T-helper 1 cell treated with Interleukin-12 subunit alpha and Interleukin-12 subunit beta and Interleukin-4 antibody, amounts not matched to agents 30 μg/mL and 1 μg/mL, for 36 hours (primary cell): ENCODE measurements around the gene RNF126.
"Not testable (repeated sequence)": the region's sequence is repeated elsewhere in the genome, so short reads cannot be mapped to it uniquely, and the experiment has no call there.

Experiments used
- H3K27ac Mint-ChIP-seq: one replicate; pipeline ENCODE4 v1.8.0; 2021; ENCODE audit warnings: mild to moderate bottlenecking, mixed read lengths
- H3K27me3 Mint-ChIP-seq: one replicate; pipeline ENCODE4 v1.8.0; 2021; ENCODE audit warnings: low read depth, mixed read lengths
- H3K36me3 Mint-ChIP-seq: one replicate; pipeline ENCODE4 v1.8.0; 2021; ENCODE audit warnings: low read depth, mixed read lengths
- H3K4me1 Mint-ChIP-seq: one replicate; pipeline ENCODE4 v1.8.0; 2021; ENCODE audit warnings: low read depth, mixed read lengths
- H3K4me3 Mint-ChIP-seq: one replicate; pipeline ENCODE4 v1.8.0; 2021; ENCODE audit warnings: mild to moderate bottlenecking, moderate library complexity, mixed read lengths
- H3K9me3 Mint-ChIP-seq: one replicate; pipeline ENCODE4 v1.8.0; 2021; ENCODE audit warnings: mixed read lengths

RNF126 gene

DNA sequence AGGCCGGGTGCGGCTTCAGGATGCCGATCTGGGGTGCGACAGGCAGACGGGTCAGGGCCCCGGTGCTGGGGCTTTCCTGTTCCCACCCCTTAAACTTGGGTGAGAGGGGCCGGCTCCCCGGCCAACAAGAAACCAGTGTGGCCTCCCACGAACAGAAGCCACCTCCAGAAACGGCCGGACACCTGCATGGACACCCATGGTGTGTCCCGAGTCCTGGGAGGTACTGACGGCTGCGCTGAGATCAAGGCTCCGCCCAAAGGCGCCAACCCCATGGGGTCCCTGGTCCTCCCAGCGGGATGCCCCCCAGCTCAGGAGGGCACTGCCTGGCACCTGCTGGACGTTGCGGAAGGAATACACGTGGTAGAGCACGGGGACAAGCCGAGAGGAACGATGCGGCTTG lies 41.2 kb downstream of the RNF126 start:
- H3K36me3 Mint-ChIP-seq = peaks cover 10% of the 10 kb centered on the region
- no peaks in the 10 kb centered on the region for H3K9me3 Mint-ChIP-seq
- H3K4me3 Mint-ChIP-seq = no peak overlapping the region
- no peak overlapping the region for H3K27ac Mint-ChIP-seq
- peaks cover 2% of the 10 kb centered on the region for H3K4me1 Mint-ChIP-seq
- H3K27me3 Mint-ChIP-seq = no peaks in the 10 kb centered on the region

DNA sequence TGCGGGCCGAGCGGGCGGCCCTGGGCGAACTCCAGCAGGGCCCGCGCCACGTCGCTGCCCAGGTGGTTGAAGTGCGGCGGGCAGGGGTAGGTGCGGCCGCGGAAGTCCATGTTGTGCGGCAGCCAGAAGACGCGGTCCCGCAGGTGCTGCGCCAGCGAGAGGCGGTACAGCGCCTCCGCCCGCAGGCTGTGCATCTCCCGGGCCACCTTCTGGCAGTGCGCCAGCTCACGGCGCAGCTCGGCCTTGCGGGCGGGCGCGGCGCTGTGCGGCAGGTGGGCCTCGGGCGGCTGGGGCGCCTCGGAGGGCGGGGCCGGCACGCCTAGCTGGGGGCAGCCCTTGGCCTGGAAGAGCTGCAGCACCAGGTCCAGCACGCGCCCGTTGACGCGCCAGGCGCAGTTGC lies 41.8 kb downstream of the RNF126 start:
- not testable (repeated sequence) for H3K9me3 Mint-ChIP-seq, H3K27me3 Mint-ChIP-seq, H3K4me1 Mint-ChIP-seq, H3K36me3 Mint-ChIP-seq, H3K27ac Mint-ChIP-seq, H3K4me3 Mint-ChIP-seq

DNA sequence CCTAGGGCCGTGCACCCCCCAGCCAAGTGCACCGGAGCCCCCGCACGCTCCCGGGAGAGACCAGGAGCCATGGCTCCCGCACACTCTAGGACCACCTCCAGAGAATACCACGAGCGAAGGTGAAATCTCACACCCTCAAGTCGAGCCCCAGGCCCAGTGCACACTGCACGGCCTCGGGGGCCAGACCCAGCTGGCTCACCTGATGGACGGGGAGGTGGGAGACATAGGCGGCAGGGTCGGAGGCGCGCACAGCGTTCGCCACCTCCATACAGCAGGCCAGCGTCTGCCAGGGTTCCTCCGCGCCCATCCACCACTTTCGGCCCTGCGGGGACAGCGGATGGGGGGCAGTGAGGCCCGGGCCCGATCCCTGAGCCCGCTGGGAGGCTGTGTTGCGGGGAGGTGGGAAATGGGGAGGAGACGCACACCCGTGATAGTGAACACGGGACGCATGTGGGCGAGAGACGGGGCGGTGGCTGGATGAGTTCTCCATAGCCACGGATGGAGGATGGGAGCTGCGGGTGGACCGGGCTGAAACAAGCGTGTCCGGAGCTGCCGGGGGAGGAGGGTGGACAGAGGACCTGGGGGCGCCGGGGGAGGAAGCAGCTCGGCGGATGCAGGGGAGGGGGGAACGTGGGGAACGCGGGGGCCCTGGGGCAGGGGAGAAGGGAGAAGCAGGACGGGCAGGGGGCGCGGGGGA lies 42.7 kb downstream of the RNF126 start:
- peaks cover 4% of the 10 kb centered on the region for H3K4me1 Mint-ChIP-seq
- H3K9me3 Mint-ChIP-seq = no peaks in the 10 kb centered on the region
- no peak overlapping the region for H3K27ac Mint-ChIP-seq
- peaks cover 4% of the 10 kb centered on the region for H3K27me3 Mint-ChIP-seq
- peaks cover 9% of the 10 kb centered on the region for H3K36me3 Mint-ChIP-seq
- H3K4me3 Mint-ChIP-seq = no peak overlapping the region

DNA sequence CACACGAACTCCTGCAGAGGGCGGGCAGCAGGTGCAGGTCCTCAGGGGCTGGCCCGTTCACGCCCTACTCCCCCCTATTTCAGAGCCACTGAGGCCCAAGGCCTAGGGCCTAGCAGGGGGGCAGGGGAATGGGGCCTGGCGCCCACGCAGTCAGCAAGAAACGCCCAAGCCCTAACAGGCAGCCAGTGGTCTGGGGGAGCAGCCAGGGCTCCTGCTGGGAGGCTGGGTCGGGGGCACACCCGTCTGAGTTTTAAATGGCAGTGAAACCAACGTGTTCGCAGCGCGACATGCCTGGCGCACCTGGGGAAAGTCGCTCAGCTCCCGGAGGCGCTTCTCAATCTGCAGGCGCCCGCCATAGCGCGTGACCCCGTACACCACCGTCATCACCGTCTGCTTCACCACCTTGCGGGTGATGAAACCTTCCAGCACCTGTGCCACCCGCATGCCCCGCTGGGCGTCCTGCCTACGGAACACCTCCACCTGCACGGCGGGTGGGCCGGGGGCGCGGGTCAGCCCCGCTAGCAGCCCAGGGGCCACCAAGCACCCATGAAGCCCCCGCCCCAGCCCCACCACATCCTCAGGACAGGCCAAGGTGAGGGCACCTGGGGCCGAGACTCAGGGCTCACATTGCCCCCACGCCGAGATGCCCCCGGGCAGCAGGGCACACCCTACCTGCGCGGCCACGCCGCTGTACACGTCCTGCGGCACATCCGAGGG lies 43.6 kb downstream of the RNF126 start:
- Mint-ChIP-seq H3K27me3 (peaks cover 4% of the 10 kb centered on the region), H3K4me3 (no peak overlapping the region), H3K9me3 (no peaks in the 10 kb centered on the region), H3K27ac (no peak overlapping the region), H3K4me1 (peaks cover 4% of the 10 kb centered on the region), H3K36me3 (peaks cover 12% of the 10 kb centered on the region)

DNA sequence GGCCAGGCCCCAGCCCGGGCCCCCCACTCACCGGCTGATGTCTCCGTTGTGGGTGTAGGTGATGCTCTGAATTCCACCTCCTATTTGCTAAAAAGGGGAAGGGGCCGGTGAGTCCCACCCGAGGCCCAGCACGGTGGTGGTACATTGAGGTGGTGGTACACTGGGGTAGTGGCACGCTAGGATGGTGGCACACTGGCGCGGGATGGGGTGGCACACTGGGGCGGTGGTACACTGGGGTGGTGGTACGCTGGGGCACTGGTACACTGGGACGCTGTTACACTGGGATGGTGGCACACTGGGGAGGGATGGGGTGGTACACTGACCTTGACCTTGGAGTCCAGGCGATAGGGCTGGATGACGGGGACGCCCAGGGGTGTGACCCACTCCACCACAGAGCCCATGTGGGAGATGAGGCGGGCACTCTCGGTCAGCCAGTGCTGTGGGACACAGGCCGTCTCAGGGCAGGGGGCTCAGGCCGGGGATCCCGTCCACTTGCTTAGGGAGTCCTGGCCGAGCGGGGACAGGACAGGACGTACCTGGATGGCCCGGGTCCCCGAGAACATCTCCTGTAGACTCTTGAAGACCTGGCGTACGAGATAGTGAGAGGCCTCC lies 44.2 kb downstream of the RNF126 start:
- no peaks in the 10 kb centered on the region for H3K9me3 Mint-ChIP-seq
- peaks cover 15% of the 10 kb centered on the region for H3K36me3 Mint-ChIP-seq
- H3K27me3 Mint-ChIP-seq = peaks cover 4% of the 10 kb centered on the region
- no peak overlapping the region for H3K27ac Mint-ChIP-seq
- H3K4me1 Mint-ChIP-seq = peaks cover 4% of the 10 kb centered on the region
- no peak overlapping the region for H3K4me3 Mint-ChIP-seq

DNA sequence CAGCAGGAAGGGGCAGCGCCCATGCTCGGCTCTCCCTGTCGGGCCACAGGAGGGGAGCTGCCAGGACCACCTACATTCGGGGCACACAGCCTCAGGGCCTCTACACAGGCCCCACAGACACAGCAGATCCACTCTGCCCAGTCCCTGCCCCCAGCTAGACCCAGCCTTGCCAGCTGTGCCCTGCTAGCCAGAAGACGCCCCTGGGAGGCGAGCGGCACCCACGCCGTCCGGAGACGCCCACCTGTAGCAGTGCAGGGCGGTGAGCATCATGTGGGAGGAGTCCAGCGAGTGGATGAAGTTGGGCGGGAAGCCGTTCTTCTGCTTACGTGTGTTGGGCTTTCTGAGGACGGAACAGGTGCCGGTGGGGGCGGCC lies 44.8 kb downstream of the RNF126 start:
- Mint-ChIP-seq H3K36me3 (peaks cover 15% of the 10 kb centered on the region), H3K27ac (no peak overlapping the region)

DNA sequence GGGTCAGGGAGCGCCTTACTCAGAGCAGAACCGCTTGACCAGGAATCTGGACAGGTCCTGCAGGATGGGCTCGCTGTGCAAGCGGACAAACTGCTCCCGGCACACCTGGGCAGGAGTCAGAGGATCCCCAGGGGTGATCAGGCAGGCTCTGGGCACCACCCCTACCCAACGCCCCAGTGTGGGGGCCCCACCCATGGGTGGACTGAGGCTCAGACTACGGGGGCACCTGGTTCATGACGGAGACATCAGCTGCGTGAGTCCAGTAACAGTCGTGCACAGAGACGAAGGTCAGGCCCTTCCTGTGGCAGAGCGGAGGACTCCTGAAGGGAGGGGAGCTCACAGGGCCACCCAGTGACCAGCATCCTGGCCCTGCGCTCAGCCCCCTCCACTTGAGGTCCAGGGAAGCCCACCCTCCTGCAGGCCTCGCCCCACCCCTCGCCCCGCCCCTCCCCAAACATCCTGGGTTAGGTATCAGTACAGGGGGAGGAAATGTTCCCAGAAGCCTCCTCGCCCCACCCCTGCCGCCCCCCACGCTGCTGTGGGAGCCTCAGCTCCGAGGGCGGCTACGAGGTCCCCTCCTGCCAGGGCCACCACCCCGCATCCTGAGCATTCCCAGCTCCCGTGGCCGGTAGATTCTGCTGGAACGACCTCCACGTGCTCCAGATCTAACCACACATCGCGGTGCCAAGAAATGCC lies 45.3 kb downstream of the RNF126 start:
- no peak overlapping the region for H3K27ac Mint-ChIP-seq
- no peak overlapping the region for H3K4me3 Mint-ChIP-seq
- peaks cover 4% of the 10 kb centered on the region for H3K27me3 Mint-ChIP-seq
- H3K4me1 Mint-ChIP-seq = peaks cover 4% of the 10 kb centered on the region
- H3K36me3 Mint-ChIP-seq = peaks cover 15% of the 10 kb centered on the region
- H3K9me3 Mint-ChIP-seq = no peaks in the 10 kb centered on the region

More for the DNA sequence above, 44.8 kb downstream of the RNF126 start:
- H3K9me3 Mint-ChIP-seq = no peaks in the 10 kb centered on the region
- peaks cover 4% of the 10 kb centered on the region for H3K4me1 Mint-ChIP-seq
- H3K4me3 Mint-ChIP-seq = no peak overlapping the region
- H3K27me3 Mint-ChIP-seq = peaks cover 4% of the 10 kb centered on the region

DNA sequence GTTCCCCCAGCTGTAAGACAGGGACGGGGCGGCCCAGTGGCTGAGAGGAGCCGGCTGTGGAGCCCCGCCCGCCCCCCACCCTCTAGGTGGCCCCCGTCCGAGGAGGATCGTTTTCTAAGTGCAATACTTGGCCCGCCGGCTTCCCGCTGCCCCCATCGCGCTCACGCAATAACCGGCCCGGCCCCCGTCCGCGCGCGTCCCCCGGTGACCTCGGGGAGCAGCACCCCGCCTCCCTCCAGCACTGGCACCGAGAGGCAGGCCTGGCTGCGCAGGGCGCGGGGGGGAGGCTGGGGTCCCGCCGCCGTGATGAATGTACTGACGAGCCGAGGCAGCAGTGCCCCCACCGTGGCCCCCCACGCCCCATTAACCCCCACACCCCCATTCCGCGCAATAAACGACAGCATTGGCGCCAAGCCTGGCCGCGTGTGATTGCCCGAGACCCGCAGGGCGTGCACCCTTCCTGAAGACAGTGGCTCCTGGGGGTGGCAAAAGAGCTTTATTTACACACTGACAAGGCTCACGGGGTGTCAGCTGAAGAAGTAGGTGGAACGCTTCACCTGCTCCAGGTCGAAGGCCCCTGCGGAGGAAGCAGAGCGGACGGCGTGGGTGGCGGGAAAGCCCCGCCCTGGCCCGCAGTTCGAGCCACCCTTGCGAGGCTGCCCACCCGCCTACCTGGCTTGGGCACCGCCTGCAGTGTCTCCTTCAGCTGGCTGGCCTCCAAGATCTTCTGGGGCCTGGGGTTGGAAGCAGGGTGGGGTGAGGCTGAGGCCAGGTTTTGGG lies 46.1 kb downstream of the RNF126 start:
- no peaks in the 10 kb centered on the region for H3K9me3 Mint-ChIP-seq
- peaks cover 4% of the 10 kb centered on the region for H3K27me3 Mint-ChIP-seq
- H3K27ac Mint-ChIP-seq = no peak overlapping the region
- no peak overlapping the region for H3K4me3 Mint-ChIP-seq
- H3K36me3 Mint-ChIP-seq = peaks cover 16% of the 10 kb centered on the region
- peaks cover 4% of the 10 kb centered on the region for H3K4me1 Mint-ChIP-seq

DNA sequence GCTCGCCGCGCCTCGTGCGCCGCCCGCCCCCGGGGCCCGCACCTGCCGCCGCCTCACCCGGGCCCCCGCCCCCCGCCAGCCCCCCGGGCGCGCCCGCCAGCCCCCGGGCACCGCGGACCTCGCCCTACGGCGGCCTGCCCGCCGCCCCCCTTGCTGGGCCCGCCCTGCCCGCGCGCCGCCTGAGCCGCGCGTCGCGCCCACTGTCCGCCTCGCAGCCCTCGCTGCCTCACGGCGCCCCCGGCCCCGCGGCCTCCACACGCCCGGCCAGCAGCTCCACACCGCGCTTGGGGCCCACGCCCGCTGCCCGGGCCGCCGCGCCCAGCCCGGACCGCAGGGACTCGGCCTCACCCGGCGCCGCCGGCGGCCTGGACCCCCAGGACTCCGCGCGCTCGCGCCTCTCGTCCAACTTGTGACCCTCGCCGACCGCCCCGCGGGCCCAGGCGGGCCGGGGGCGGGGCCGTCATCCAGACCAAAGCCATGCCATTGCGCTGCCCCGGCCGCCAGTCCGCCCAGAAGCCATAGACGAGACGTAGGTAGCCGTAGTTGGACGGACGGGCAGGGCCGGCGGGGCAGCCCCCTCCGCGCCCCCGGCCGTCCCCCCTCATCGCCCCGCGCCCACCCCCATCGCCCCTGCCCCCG lies 46.8 kb downstream of the RNF126 start:
- H3K4me1 Mint-ChIP-seq = peaks cover 4% of the 10 kb centered on the region
- H3K9me3 Mint-ChIP-seq = no peaks in the 10 kb centered on the region
- H3K27ac Mint-ChIP-seq = no peak overlapping the region
- peaks cover 4% of the 10 kb centered on the region for H3K27me3 Mint-ChIP-seq
- H3K36me3 Mint-ChIP-seq = peaks cover 16% of the 10 kb centered on the region
- H3K4me3 Mint-ChIP-seq = no peak overlapping the region

DNA sequence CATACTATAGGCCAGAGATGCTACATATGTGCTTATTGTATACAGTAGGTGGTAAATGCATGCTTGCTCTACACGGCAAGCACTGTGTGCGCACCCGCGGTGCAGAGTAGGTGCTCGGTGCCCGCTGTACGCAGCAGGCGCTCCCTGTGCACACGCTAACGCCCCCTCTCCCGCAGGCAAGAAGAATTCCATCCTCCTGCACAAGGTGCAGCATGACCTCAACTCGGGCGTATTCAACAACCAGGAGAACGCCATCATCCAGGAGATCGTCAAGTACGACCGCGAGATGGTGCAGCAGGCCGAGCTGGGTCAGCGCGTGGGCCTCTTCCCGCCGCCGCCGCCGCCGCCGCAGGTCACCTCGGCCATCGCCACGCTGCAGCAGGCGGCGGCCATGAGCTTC lies 47.4 kb downstream of the RNF126 start:
- H3K27me3 Mint-ChIP-seq = peaks cover 4% of the 10 kb centered on the region
- H3K4me3 Mint-ChIP-seq = no peak overlapping the region
- no peaks in the 10 kb centered on the region for H3K9me3 Mint-ChIP-seq
- H3K4me1 Mint-ChIP-seq = peaks cover 7% of the 10 kb centered on the region
- no peak overlapping the region for H3K27ac Mint-ChIP-seq
- H3K36me3 Mint-ChIP-seq = peaks cover 16% of the 10 kb centered on the region

DNA sequence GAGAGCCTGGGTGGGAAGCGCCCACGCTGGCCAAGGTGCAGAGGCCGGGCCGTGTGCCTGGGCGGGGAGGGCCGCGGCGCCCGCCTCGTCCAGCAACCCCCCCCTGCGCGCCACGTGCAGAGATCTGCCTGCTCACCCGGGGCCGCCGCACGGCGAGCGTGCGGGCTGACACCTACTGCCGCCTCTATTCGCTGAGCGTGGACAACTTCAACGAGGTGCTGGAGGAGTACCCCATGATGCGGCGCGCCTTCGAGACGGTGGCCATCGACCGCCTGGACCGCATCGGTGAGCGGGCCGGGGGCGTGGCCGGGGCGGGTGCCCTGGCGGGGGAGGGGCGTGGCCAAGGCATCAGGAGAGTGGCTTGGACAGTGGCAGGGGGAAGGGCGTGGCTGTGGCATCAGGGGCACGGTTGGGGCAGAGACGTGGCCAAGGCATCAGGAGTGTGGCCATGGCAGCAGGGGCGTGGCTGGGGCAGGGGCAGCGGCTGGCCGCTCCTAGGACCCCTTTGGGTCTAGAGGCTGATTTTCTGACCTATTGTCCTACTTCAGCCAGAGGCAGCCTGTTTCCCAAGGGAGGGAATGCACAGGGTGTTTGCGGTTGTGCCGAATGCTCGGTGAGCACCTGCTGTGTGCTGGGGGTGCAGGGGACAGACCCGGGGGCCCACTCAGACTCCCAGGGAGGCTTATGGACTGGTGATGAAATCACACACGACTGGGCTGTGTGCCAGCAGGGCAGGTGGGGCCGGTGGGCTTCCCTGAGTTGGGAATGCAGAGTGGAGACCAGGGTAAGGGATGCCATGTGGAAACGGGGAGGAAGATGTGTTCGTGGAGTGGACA lies 49.1 kb downstream of the RNF126 start:
- H3K27me3 Mint-ChIP-seq = peaks cover 4% of the 10 kb centered on the region
- H3K27ac Mint-ChIP-seq = no peak overlapping the region
- no peaks in the 10 kb centered on the region for H3K9me3 Mint-ChIP-seq
- H3K36me3 Mint-ChIP-seq = peaks cover 16% of the 10 kb centered on the region
- H3K4me1 Mint-ChIP-seq = peaks cover 9% of the 10 kb centered on the region
- H3K4me3 Mint-ChIP-seq = no peak overlapping the region

DNA sequence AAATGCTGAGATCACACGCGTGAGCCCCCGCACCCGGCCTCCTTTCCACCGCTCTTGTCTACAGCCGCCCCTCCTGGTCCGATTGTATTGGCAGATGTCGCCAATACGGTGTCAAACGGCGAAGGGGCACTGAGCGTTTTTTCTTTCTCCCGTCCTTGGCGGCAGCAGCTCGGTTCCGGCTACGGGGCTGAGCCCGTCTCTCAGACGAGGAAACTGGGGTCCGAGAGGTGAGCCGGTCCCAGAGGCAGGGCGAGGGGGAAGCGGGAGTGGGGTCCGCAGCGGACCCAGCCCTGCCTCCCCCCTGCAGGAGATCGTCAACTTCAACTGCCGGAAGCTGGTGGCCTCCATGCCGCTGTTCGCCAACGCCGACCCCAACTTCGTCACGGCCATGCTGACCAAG lies 50.1 kb downstream of the RNF126 start:
- Mint-ChIP-seq H3K4me3 (no peak overlapping the region), H3K4me1 (peaks cover 9% of the 10 kb centered on the region), H3K9me3 (no peaks in the 10 kb centered on the region), H3K36me3 (peaks cover 13% of the 10 kb centered on the region), H3K27ac (no peak overlapping the region), H3K27me3 (peaks cover 4% of the 10 kb centered on the region)

DNA sequence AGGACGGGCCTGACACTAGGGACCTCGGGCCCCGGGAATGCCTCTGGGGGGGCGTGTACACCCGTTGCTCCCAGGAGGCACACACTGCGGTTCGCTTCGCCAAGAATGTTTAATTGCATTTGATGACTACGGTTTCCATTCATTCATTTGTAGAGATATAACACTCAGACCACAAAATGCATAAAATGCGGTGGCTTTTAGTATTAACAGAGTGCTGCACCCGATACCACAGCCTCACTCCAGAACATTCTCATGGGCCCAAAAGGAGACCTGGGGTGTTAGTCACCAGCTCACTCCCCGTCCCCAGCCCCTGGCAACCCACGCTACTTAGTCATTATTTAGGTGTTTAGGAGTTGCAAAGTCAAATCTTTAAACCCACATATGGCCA lies 51.5 kb downstream of the RNF126 start:
- H3K4me3 Mint-ChIP-seq = peak overlapping the region; percentile 93
- H3K27ac Mint-ChIP-seq = peak overlapping the region; percentile 61
- H3K36me3 Mint-ChIP-seq = peaks cover 11% of the 10 kb centered on the region
- H3K27me3 Mint-ChIP-seq = peaks cover 4% of the 10 kb centered on the region
- H3K9me3 Mint-ChIP-seq = no peaks in the 10 kb centered on the region
- peaks cover 9% of the 10 kb centered on the region for H3K4me1 Mint-ChIP-seq
